SH-SY5Y (cell line): ENCODE data around the gene TPI1.

Experiments used
- GATA2 ChIP-seq: IDR thresholded peaks from 2 replicates; pipeline ENCODE4 v1.6.1; 2011; ENCODE audit warnings: mild to moderate bottlenecking, low read depth, low read length
- GATA3 ChIP-seq: IDR thresholded peaks from 2 replicates; pipeline ENCODE4 v1.6.1; 2011; ENCODE audit warnings: low read depth, mild to moderate bottlenecking, low read length, moderate library complexity

DNA sequence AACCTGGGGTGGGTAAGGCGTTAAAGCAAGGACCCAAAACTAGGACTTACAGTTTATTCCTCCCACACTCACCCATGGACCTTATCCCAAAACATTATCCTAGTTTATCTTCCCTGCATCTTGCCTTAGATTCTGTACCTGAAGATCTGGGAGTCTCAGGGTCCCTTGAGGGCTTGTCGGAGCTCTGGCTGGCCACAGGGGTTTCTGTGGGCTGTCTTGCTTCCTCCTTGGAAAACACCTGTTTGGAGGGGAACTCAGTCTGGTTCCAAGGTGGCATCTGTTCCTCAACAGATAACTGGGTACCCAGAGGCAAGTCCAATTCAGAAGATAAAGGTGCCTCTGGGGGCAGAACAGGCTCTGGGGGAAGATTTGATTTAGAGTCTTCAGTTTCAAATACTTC lies 17.9 kb upstream of the TPI1 start:
- TF ChIP-seq GATA2 (no peak), GATA3 (no peak)
